Measurements from ENCODE around the gene DENND2D. TPM values are rescaled to one million over a fixed set of nuclear protein-coding genes. Genes with fewer than 3 reads are reported as not detected.

Gene DENND2D
- total and polyA plus RNA-seq, 2 experiments from 2014 or later: 2.5 to 3.0 TPM

- no peaks in the 10 kb centered on the region for H3F3A ChIP-seq (replicated peaks; ENCODE audit: low read depth)
- Mint-ChIP-seq H3K36me3 (ENCODE audit: low read depth) (no peaks in the 10 kb centered on the region; the same call in 2 of the 3 replicates), H3K27me3 (ENCODE audit: insufficient read depth, low read depth, poor library complexity) (peaks cover 10% of the 10 kb centered on the region), H3K4me3 (no peak overlapping the region), H3K4me1 (peaks cover 16% of the 10 kb centered on the region), H3K9me3 (no peaks in the 10 kb centered on the region; the same call in 2 of the 3 replicates), H3K27ac (no peak overlapping the region)
- TF ChIP-seq, protein P1, sequence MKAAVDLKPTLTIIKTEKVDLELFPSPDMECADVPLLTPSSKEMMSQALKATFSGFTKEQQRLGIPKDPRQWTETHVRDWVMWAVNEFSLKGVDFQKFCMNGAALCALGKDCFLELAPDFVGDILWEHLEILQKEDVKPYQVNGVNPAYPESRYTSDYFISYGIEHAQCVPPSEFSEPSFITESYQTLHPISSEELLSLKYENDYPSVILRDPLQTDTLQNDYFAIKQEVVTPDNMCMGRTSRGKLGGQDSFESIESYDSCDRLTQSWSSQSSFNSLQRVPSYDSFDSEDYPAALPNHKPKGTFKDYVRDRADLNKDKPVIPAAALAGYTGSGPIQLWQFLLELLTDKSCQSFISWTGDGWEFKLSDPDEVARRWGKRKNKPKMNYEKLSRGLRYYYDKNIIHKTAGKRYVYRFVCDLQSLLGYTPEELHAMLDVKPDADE (IDR thresholded peaks at IDR 0.05): no peak
- peaks cover 5% of the 10 kb centered on the region for H3K4me1 ChIP-seq (ENCODE audit: insufficient read depth)
- no peak for ATAC-seq
- H3K36me3 ChIP-seq (ENCODE audit: insufficient read depth): no peaks in the 10 kb centered on the region
- H3K79me2 ChIP-seq (replicated peaks; ENCODE audit: insufficient read depth): no peaks in the 10 kb centered on the region
- H3K27ac ChIP-seq (ENCODE audit: low read depth): no peak overlapping the region
- H3K4me3 ChIP-seq: no peak overlapping the region
- H3K4me2 ChIP-seq: no peak overlapping the region
- H3K9me2 ChIP-seq (ENCODE audit: insufficient read depth): peaks cover 20% of the 10 kb centered on the region
- DNase-seq (ENCODE audit: low spot score): no peak
- H2AFZ ChIP-seq: no peak overlapping the region
- H4K20me1 ChIP-seq (replicated peaks; ENCODE audit: insufficient read depth): no peaks in the 10 kb centered on the region
- H3K27me3 ChIP-seq (ENCODE audit: insufficient read depth): peaks cover 18% of the 10 kb centered on the region
Observed at GRCh38 chr1:111209622-111210021, 9.2 kb upstream of the DENND2D start.

GRCh38 chr1:111208921-111209320 is 8.5 kb upstream of the DENND2D start:
- no peak for DNase-seq (ENCODE audit: low spot score)
- no peak for TF ChIP-seq NANOG (IDR thresholded peaks at IDR 0.05; ENCODE audit: borderline replicate concordance)
- TF ChIP-seq ZNF114 (CRISPR knock-in tag; IDR thresholded peaks at IDR 0.05): no peak
- TF ChIP-seq ZNF462 (CRISPR knock-in tag; IDR thresholded peaks at IDR 0.05): no peak
- no peak for TF ChIP-seq EZH2phosphoT487 (IDR thresholded peaks at IDR 0.05; ENCODE audit: unreplicated experiment)
- TF ChIP-seq POLR2AphosphoS5 (IDR thresholded peaks at IDR 0.05; ENCODE audit: low read depth): no peak
- TF ChIP-seq REST (IDR thresholded peaks at IDR 0.05; ENCODE audit: unreplicated experiment): no peak
- TF ChIP-seq STAT1 (IDR thresholded peaks at IDR 0.05; ENCODE audit: unreplicated experiment): no peak
- TF ChIP-seq CREB1 (CRISPR knock-in tag; IDR thresholded peaks at IDR 0.05; ENCODE audit: low read depth): no peak
- TF ChIP-seq EZH2 (IDR thresholded peaks at IDR 0.05; ENCODE audit: low read depth, unreplicated experiment): no peak

More at GRCh38 chr1:111208921-111209320, 8.5 kb upstream of the DENND2D start:
- peaks cover 20% of the 10 kb centered on the region for H3K9me2 ChIP-seq (ENCODE audit: insufficient read depth)
- no peak overlapping the region for H3K27ac ChIP-seq (ENCODE audit: low read depth)
- peaks cover 10% of the 10 kb centered on the region for H3K4me1 Mint-ChIP-seq
- peaks cover 14% of the 10 kb centered on the region for H3K27me3 Mint-ChIP-seq (ENCODE audit: insufficient read depth, low read depth, poor library complexity)
- no peaks in the 10 kb centered on the region; the same call in 2 of the 3 replicates for H3K9me3 Mint-ChIP-seq
- H3K4me3 ChIP-seq: no peak overlapping the region
- H4K20me1 ChIP-seq (replicated peaks; ENCODE audit: insufficient read depth): no peaks in the 10 kb centered on the region
- H3K4me3 Mint-ChIP-seq: no peak overlapping the region
- H3K79me2 ChIP-seq (replicated peaks; ENCODE audit: insufficient read depth): no peaks in the 10 kb centered on the region
- no peak overlapping the region for H3K27ac Mint-ChIP-seq
- no peaks in the 10 kb centered on the region for H3F3A ChIP-seq (replicated peaks; ENCODE audit: low read depth)
- peaks cover 5% of the 10 kb centered on the region for H3K4me1 ChIP-seq (ENCODE audit: insufficient read depth)
- H3K4me2 ChIP-seq: no peak overlapping the region
- no peak for ATAC-seq
- H3K36me3 Mint-ChIP-seq (ENCODE audit: low read depth): no peaks in the 10 kb centered on the region; the same call in 2 of the 3 replicates
- H3K36me3 ChIP-seq (ENCODE audit: insufficient read depth): no peaks in the 10 kb centered on the region
- no peak overlapping the region for H2AFZ ChIP-seq
- peaks cover 25% of the 10 kb centered on the region for H3K27me3 ChIP-seq (ENCODE audit: insufficient read depth)
